Liver (tissue), 9 donors: ENCODE measurements around the gene PRMT5. TPM values are rescaled to one million over a fixed set of nuclear protein-coding genes. Genes with fewer than 3 reads are reported as not detected.

Experiments
- DNase-seq: peaks from one replicate; pipeline ENCODE4 v3.0.0-alpha.2; 2017; ENCODE audit warnings: low spot score
- H3K27ac ChIP-seq, 2 donors: one replicate each; pipeline ENCODE4 v1.7.0; 2013; ENCODE audit warnings: inconsistent platforms in 2 of 2, low read length in 2 of 2, control low read depth in 1 of 2, low read depth in 1 of 2, mild to moderate bottlenecking in 1 of 2
- H3K27me3 ChIP-seq, 4 donors: one replicate each; pipeline versions ENCODE4 v1.6.1 to v1.7.0; 2013; ENCODE audit warnings: low read length in 3 of 4, inconsistent platforms in 1 of 4, mild to moderate bottlenecking in 1 of 4, moderate library complexity in 1 of 4; ENCODE audit not compliant: control insufficient read depth in 4 of 4, insufficient read depth in 4 of 4
- H3K36me3 ChIP-seq, 4 donors: one replicate each; pipeline versions ENCODE4 v1.6.1 to v1.7.0; 2013; ENCODE audit warnings: low read length in 3 of 4, mild to moderate bottlenecking in 3 of 4, low read depth in 1 of 4, moderate library complexity in 1 of 4; ENCODE audit not compliant: control insufficient read depth in 4 of 4, insufficient read depth in 3 of 4
- H3K4me1 ChIP-seq, 4 donors: one replicate each; pipeline versions ENCODE4 v1.6.1 to v1.7.0; 2013; ENCODE audit warnings: low read length in 3 of 4, mild to moderate bottlenecking in 3 of 4, moderate library complexity in 1 of 4; ENCODE audit not compliant: control insufficient read depth in 4 of 4, insufficient read depth in 4 of 4
- H3K4me3 ChIP-seq, 3 donors: one replicate each; pipeline versions ENCODE4 v1.6.1 to v1.7.0; 2013; ENCODE audit warnings: low read length in 3 of 3, control low read depth in 1 of 3, low read depth in 1 of 3, mild to moderate bottlenecking in 1 of 3
- H3K9ac ChIP-seq, 2 donors: one replicate each; pipeline ENCODE4 v1.7.0; 2013; ENCODE audit warnings: low read length in 2 of 2, mild to moderate bottlenecking in 2 of 2, moderate library complexity in 2 of 2, control low read depth in 1 of 2, low read depth in 1 of 2
- H3K9me3 ChIP-seq, 4 donors: one replicate each; pipeline versions ENCODE4 v1.6.1 to v1.7.0; 2013; ENCODE audit warnings: low read length in 3 of 4; ENCODE audit not compliant: control insufficient read depth in 4 of 4
- FOXA1 ChIP-seq: IDR thresholded peaks from 2 replicates; pipeline ENCODE4 v1.6.1; 2016; ENCODE audit warnings: antibody characterized with exemption
- GABPA ChIP-seq, 2 donors: IDR thresholded peaks in 1 of 2; conservative IDR thresholded peaks in 1 of 2; 2 replicates each; pipeline ENCODE4 v1.6.1; 2016; ENCODE audit warnings: antibody characterized with exemption in 2 of 2, mild to moderate bottlenecking in 1 of 2, moderate library complexity in 1 of 2
- HNF4A ChIP-seq, 2 donors: conservative IDR thresholded peaks; 2 replicates each; pipeline ENCODE4 v1.6.1; 2016; ENCODE audit warnings: antibody characterized with exemption in 2 of 2, mild to moderate bottlenecking in 2 of 2
- HNF4G ChIP-seq: IDR thresholded peaks from 2 replicates; pipeline ENCODE4 v1.6.1; 2016; ENCODE audit warnings: antibody characterized with exemption
- NR2F2 ChIP-seq: IDR thresholded peaks from 2 replicates; pipeline ENCODE4 v1.6.1; 2016; ENCODE audit warnings: antibody characterized with exemption
- RAD21 ChIP-seq, 2 donors: IDR thresholded peaks; 2 replicates each; pipeline ENCODE4 v1.6.1; 2016; ENCODE audit warnings: antibody characterized with exemption in 2 of 2, mild to moderate bottlenecking in 2 of 2
- RXRA ChIP-seq, 2 donors: IDR thresholded peaks; 2 replicates each; pipeline ENCODE4 v1.6.1; 2017 to 2018; ENCODE audit warnings: antibody characterized with exemption in 2 of 2, mild to moderate bottlenecking in 1 of 2
- SP1 ChIP-seq: IDR thresholded peaks from 2 replicates; pipeline ENCODE4 v1.6.1; 2018; ENCODE audit warnings: antibody characterized with exemption, mild to moderate bottlenecking
- YY1 ChIP-seq: IDR thresholded peaks from 2 replicates; pipeline ENCODE4 v1.6.1; 2016; ENCODE audit warnings: antibody characterized with exemption, mild to moderate bottlenecking
- WGBS: extraction: QIAGEN DNeasy Blood & Tissue Kit; methylation state at CpG from one replicate; pipeline ENCODE4 v1.1.7; 2013; 5-methylcytosine and 5-hydroxymethylcytosine counted together
- polyA plus RNA-seq, 2 donors: library from polyadenylated mRNA; stranded (reverse) in 1 of 2; unstranded in 1 of 2; fragments of 200-250 nt in 1 of 2; fragments of >200 nt in 1 of 2; fragmentation: Nextera tagmentation in 1 of 2; extraction: Ambion mirVana in 1 of 2; gene quantifications; one replicate each; pipeline versions ENCODE4 v1.2.1 to v1.2.3, GENCODE V29; 2013 to 2015
- total RNA-seq, 2 donors: library from RNA; depleted of rRNA; stranded (reverse); fragments of >200 nt; gene quantifications; one replicate each; pipeline ENCODE4 v1.2.3, GENCODE V29; 2014
- TF ChIP-seq, protein P1 (sequence below): IDR thresholded peaks from 2 replicates; pipeline ENCODE4 v1.6.1; 2016; ENCODE audit warnings: antibody characterized with exemption, mild to moderate bottlenecking
- TF ChIP-seq, protein P2 (sequence below): fragments of 150-350 bp; IDR thresholded peaks from 2 replicates; pipeline ENCODE4 v1.5.1; 2017; ENCODE audit warnings: improper control_type of control experiment, low read depth, low read length; ENCODE audit not compliant: missing input control
- donor health status: healthy.
- donor health status: healthy.
- donor health status: healthy.
- donor health status: healthy.
- donor health status: healthy.

The PRMT5 gene
- total and polyA plus RNA-seq, 4 donors = 14.1 to 28.2 (median 26.8) TPM

DNA sequence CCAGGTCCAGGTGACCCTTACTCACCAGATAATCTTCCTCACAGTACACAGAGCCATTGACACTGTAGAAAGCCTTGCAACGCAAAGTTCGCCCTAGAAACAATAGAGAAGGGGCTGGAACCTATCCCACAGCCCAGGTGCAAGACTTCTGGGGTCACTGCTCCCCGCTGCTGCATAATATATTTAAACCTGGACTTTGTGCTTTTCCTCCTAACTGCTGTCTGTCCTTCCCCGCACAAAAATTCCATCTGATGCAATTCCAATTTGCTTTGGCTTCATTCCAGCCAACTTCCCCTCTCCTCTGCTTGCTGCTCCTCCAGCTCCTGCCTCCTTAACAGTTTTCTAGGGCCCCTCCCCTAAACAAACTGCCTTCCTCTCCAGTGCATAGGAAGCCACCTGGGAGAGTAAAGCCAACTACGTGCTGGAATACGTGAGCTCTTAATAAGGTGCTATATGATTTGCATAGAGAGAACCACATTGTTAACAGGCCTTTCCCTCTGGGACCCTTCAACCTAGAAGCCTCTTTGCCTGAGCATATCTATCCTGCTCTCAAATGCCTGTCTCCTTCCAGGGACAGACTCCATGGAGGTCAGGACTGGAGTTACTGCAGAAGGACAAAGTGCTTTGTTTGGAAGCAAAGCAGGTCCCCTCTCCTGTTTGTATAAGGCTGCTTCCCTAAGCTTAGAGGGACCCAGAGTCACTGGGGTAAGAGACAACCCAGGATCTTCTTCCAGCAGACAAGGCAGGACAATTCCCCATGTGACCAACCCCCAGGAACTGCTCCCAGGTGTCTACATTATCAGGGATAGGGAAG is 47.7 kb upstream of the PRMT5 start (continued):
- TF ChIP-seq, protein P1, sequence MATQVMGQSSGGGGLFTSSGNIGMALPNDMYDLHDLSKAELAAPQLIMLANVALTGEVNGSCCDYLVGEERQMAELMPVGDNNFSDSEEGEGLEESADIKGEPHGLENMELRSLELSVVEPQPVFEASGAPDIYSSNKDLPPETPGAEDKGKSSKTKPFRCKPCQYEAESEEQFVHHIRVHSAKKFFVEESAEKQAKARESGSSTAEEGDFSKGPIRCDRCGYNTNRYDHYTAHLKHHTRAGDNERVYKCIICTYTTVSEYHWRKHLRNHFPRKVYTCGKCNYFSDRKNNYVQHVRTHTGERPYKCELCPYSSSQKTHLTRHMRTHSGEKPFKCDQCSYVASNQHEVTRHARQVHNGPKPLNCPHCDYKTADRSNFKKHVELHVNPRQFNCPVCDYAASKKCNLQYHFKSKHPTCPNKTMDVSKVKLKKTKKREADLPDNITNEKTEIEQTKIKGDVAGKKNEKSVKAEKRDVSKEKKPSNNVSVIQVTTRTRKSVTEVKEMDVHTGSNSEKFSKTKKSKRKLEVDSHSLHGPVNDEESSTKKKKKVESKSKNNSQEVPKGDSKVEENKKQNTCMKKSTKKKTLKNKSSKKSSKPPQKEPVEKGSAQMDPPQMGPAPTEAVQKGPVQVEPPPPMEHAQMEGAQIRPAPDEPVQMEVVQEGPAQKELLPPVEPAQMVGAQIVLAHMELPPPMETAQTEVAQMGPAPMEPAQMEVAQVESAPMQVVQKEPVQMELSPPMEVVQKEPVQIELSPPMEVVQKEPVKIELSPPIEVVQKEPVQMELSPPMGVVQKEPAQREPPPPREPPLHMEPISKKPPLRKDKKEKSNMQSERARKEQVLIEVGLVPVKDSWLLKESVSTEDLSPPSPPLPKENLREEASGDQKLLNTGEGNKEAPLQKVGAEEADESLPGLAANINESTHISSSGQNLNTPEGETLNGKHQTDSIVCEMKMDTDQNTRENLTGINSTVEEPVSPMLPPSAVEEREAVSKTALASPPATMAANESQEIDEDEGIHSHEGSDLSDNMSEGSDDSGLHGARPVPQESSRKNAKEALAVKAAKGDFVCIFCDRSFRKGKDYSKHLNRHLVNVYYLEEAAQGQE = peak; percentile 51

DNA sequence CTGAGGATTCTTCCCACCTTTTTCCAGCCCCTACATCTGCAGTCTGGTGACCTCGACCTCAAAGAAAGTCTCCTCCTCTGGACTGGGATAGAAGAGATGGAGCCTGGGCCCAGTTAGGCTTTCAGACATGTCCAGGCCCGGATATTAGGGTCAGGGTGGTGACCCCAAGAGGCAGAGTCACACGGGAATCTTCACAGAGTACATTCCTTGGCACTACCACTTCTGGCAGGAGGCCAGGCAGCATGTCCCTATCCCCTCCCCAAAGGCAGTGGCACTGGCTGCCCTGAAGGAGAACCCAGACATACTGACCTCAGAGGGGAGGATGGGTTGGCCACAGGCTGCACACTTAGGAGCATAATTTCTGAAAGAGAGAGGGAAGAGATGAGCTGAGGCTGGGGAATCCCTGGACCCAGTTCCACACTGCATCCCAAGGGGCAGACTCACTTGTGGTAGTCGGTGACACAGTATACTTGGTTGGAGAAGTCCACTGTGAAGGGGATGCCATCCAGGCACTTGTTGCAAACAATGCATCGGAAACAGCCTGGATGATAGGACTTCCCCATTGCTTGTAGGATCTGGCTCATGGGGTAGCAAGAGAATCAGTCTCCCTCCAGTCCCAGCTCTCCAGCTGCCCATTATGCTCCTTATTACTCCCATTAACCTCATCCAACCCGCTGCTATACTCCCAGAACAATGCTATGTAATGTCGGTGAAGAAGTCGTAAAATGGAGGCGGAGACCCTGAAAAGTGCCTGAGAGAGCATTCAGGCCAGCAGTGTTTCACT is 45.5 kb upstream of the PRMT5 start:
- no peaks in the 10 kb centered on the region for H3K9me3 ChIP-seq
- H3K9ac ChIP-seq = peak overlapping the region in 1 of 2 donors; percentile 16
- no peak overlapping the region for H3K4me3 ChIP-seq
- TF ChIP-seq RXRA (IDR thresholded peaks at IDR 0.05) (no peak), FOXA1 (no peak), SP1 (no peak), YY1 (no peak), NR2F2 (peak; percentile 95), HNF4G (no peak), HNF4A (conservative IDR thresholded peaks at IDR 0.05) (no peak)
- DNase-seq = no peak
- peak overlapping the region in 1 of 2 donors; percentile 6 for H3K27ac ChIP-seq
- H3K4me1 ChIP-seq = peaks cover 16 to 60% (median 54%) of the 10 kb centered on the region in 4 donors
- WGBS = 68% methylated on average over 9 of the region's 9 CpGs
- H3K27me3 ChIP-seq = no peaks in the 10 kb centered on the region
- H3K36me3 ChIP-seq = peaks cover 0 to 9% (median 4%) of the 10 kb centered on the region in 4 donors

DNA sequence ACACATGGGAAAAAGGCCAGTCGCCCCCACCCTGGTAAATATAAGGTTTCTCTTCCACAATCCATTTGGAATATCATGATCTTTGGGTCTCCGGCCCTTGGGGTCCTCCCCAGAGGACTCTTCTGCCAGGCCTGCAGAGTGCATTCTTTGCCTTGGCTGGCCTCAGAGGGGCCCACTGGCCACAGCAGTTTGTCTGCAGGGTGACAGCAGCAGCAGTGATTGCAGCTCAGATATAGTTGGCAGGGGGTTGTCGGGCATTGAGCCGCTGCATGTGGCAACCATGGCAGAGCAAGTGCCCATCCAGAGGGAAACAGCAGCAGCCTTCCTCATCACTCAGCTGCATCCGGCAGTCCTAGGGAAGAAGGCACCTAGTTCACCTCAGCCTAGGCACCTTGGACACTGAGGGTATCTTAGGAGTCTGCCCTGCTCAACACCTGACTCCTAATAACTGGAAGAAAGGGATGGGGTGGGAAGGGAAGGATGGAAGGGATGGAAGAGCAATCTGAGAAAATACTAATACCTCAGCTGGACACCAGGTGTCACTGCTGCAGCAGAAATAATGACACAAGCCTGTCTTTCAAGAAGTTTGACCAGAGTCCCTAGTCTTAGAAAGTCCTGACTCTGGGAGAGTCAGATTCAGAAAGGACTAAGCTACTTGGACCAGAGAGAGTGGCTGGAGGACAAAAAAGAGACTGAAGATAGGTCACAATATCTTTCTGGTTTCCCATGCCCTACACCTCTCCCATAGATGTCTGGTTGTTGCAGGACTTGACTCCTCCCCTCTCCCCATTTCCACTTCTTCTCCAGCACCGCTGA is 44.2 kb upstream of the PRMT5 start:
- Histone ChIP-seq H3K9me3 (no peaks in the 10 kb centered on the region), H3K27me3 (no peaks in the 10 kb centered on the region), H3K36me3 (peaks cover 0 to 9% (median 5%) of the 10 kb centered on the region in 4 donors), H3K9ac (no peak overlapping the region), H3K4me3 (no peak overlapping the region), H3K4me1 (peaks cover 11 to 48% (median 42%) of the 10 kb centered on the region in 4 donors), H3K27ac (no peak overlapping the region)
- DNase-seq = no peak
- TF ChIP-seq FOXA1 = no peak
- no peak for TF ChIP-seq SP1
- no peak for TF ChIP-seq GABPA (IDR thresholded peaks at IDR 0.05 in 1 of 2, conservative IDR thresholded peaks at IDR 0.05 in 1 of 2)
- TF ChIP-seq, protein P2, sequence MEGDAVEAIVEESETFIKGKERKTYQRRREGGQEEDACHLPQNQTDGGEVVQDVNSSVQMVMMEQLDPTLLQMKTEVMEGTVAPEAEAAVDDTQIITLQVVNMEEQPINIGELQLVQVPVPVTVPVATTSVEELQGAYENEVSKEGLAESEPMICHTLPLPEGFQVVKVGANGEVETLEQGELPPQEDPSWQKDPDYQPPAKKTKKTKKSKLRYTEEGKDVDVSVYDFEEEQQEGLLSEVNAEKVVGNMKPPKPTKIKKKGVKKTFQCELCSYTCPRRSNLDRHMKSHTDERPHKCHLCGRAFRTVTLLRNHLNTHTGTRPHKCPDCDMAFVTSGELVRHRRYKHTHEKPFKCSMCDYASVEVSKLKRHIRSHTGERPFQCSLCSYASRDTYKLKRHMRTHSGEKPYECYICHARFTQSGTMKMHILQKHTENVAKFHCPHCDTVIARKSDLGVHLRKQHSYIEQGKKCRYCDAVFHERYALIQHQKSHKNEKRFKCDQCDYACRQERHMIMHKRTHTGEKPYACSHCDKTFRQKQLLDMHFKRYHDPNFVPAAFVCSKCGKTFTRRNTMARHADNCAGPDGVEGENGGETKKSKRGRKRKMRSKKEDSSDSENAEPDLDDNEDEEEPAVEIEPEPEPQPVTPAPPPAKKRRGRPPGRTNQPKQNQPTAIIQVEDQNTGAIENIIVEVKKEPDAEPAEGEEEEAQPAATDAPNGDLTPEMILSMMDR = peak; percentile 75
- peak; percentile 87 to 88 for TF ChIP-seq RAD21 (IDR thresholded peaks at IDR 0.05)
- WGBS = 80% methylated on average over 6 of the region's 6 CpGs
